H1 (cell line): ENCODE results near the gene TMEM120A. TPM values are rescaled to one million over a fixed set of nuclear protein-coding genes. Genes with fewer than 3 reads are reported as not detected.
"Not testable (repeated sequence)": the region's sequence is repeated elsewhere in the genome, so short reads cannot be mapped to it uniquely, and the experiment has no call there.

Experiments used
- CTCF ChIA-PET: fragments of 300-600 bp; sonication (Branson Sonifier 250); formaldehyde crosslinking; loops from one replicate; lab custom pipeline; 2021; ENCODE audit not compliant: partially characterized antibody; lab: Charles Lee
- POLR2A ChIA-PET: fragments of 300-600 bp; sonication (Branson Sonifier 250); formaldehyde crosslinking; loops from one replicate; lab custom pipeline; 2021; ENCODE audit warnings: inconsistent platforms; ENCODE audit not compliant: partially characterized antibody; lab: Charles Lee
- DNase-seq, 2 experiments: peaks; one replicate each; pipeline versions ENCODE4 v3.0.0 to v3.0.0-alpha.2; 2010 to 2022; ENCODE audit warnings: low spot score in 2 of 2, low read depth in 1 of 2, mixed read lengths in 1 of 2
- FAIRE-seq: peaks from 2 replicates; lab custom pipeline; 2011; peaks lifted over from hg19 to GRCh38; lab: Jason Lieb, UNC
- H2AFZ ChIP-seq: 2 replicates; pipeline ENCODE4 v1.8.1; 2012; ENCODE audit warnings: low read length, inconsistent platforms
- H2AK5ac ChIP-seq: 2 replicates; pipeline ENCODE4 v1.6.1; 2013; ENCODE audit warnings: low read depth, low read length
- H2BK120ac ChIP-seq: replicated peaks from 2 replicates; pipeline ENCODE3; 2013; ENCODE audit warnings: low read depth, low read length, inconsistent platforms
- H2BK12ac ChIP-seq: 2 replicates; pipeline ENCODE4 v1.6.1; 2013; ENCODE audit warnings: low read depth, low read length
- H2BK15ac ChIP-seq: 2 replicates; pipeline ENCODE4 v1.6.1; 2013; ENCODE audit warnings: low read length
- H2BK20ac ChIP-seq: 2 replicates; pipeline ENCODE4 v1.6.1; 2013; ENCODE audit warnings: low read length
- H2BK5ac ChIP-seq: 2 replicates; pipeline ENCODE4 v1.6.1; 2013; ENCODE audit warnings: low read depth, low read length
- H3K14ac ChIP-seq: 2 replicates; pipeline ENCODE4 v1.6.1; 2013; ENCODE audit warnings: inconsistent platforms; ENCODE audit not compliant: insufficient read length
- H3K18ac ChIP-seq: 2 replicates; pipeline ENCODE4 v1.6.1; 2013; ENCODE audit warnings: low read length; ENCODE audit errors: extremely low read depth
- H3K23ac ChIP-seq: 2 replicates; pipeline ENCODE4 v1.6.1; 2013; ENCODE audit warnings: inconsistent platforms; ENCODE audit not compliant: insufficient read length
- H3K23me2 ChIP-seq: 2 replicates; pipeline ENCODE4 v1.6.1; 2013; ENCODE audit warnings: low read depth, low read length
- H3K27ac ChIP-seq: 2 replicates; pipeline ENCODE4 v1.6.1; 2011; ENCODE audit warnings: low read depth, low read length, inconsistent platforms
- H3K27me3 ChIP-seq, 4 experiments: replicated peaks in 1 of 4; 1 replicate in 1 of 4; 2 replicates in 3 of 4; pipeline versions ENCODE4 v1.6.1 to v1.8.1; 2011 to 2013; ENCODE audit warnings: low read length in 3 of 4, mild to moderate bottlenecking in 3 of 4, inconsistent platforms in 2 of 4, mixed read lengths in 2 of 4, moderate library complexity in 1 of 4; ENCODE audit not compliant: control insufficient read depth in 3 of 4, insufficient read depth in 3 of 4; ENCODE audit errors: extremely low read depth in 1 of 4
- H3K36me3 ChIP-seq, 4 experiments: 2 replicates each; pipeline versions ENCODE4 v1.6.1 to v1.8.1; 2011 to 2013; ENCODE audit warnings: mild to moderate bottlenecking in 4 of 4, low read length in 3 of 4, moderate library complexity in 2 of 4, control low read depth in 1 of 4, inconsistent platforms in 1 of 4; ENCODE audit not compliant: insufficient read depth in 4 of 4, control insufficient read depth in 2 of 4
- H3K4ac ChIP-seq: replicated peaks from 2 replicates; pipeline ENCODE3; 2013; ENCODE audit warnings: low read length, low read depth, mixed read lengths, inconsistent platforms; ENCODE audit not compliant: insufficient read length
- H3K4me1 ChIP-seq, 4 experiments: replicated peaks in 1 of 4; 1 replicate in 1 of 4; 2 replicates in 3 of 4; pipeline versions ENCODE4 v1.6.1 to v1.8.1; 2011 to 2013; ENCODE audit warnings: low read length in 3 of 4, inconsistent platforms in 2 of 4, mixed read lengths in 1 of 4; ENCODE audit not compliant: insufficient read depth in 4 of 4, control insufficient read depth in 3 of 4
- H3K4me2 ChIP-seq, 2 experiments: 2 replicates each; pipeline versions ENCODE4 v1.6.1 to v1.8.1; 2011 to 2013; ENCODE audit warnings: low read depth in 2 of 2, low read length in 2 of 2, control low read depth in 1 of 2, inconsistent platforms in 1 of 2, mild to moderate bottlenecking in 1 of 2; ENCODE audit not compliant: insufficient read depth in 1 of 2
- H3K4me3 ChIP-seq, 4 experiments: fragments of 200-600, 300-600 bp in 1 of 4; sonication (generic), shearing (Covaris generic), sonication (Bioruptor Twin) in 1 of 4; 2 replicates each; pipeline versions ENCODE4 v1.5.1 to v1.8.1; 2011 to 2016; ENCODE audit warnings: low read length in 4 of 4, low read depth in 3 of 4, control low read depth in 2 of 4, inconsistent platforms in 2 of 4, mild to moderate bottlenecking in 2 of 4, mixed read lengths in 1 of 4, moderate library complexity in 1 of 4; ENCODE audit not compliant: insufficient read depth in 2 of 4; ENCODE audit errors: extremely low read depth in 1 of 4
- H3K56ac ChIP-seq: replicated peaks from 2 replicates; pipeline ENCODE3; 2013; ENCODE audit warnings: low read depth, mild to moderate bottlenecking, mixed read lengths, low read length, inconsistent platforms; ENCODE audit not compliant: insufficient read length
- H3K79me1 ChIP-seq: 2 replicates; pipeline ENCODE4 v1.6.1; 2013; ENCODE audit warnings: low read depth, low read length, control low read depth
- H3K79me2 ChIP-seq, 2 experiments: 2 replicates each; pipeline versions ENCODE4 v1.6.1 to v1.8.1; 2012 to 2013; ENCODE audit warnings: low read length in 2 of 2, mild to moderate bottlenecking in 2 of 2, inconsistent platforms in 1 of 2; ENCODE audit not compliant: insufficient read depth in 2 of 2, control insufficient read depth in 1 of 2
- H3K9ac ChIP-seq, 4 experiments: replicated peaks in 1 of 4; 1 replicate in 1 of 4; 2 replicates in 3 of 4; pipeline versions ENCODE4 v1.6.1 to v1.8.1; 2011 to 2013; ENCODE audit warnings: low read depth in 3 of 4, low read length in 3 of 4, control low read depth in 2 of 4, mild to moderate bottlenecking in 2 of 4, moderate library complexity in 2 of 4, inconsistent platforms in 1 of 4; ENCODE audit errors: extremely low read depth in 1 of 4
- H3K9me3 ChIP-seq, 2 experiments: 2 replicates each; pipeline versions ENCODE4 v1.6.1 to v1.8.1; 2012 to 2013; ENCODE audit warnings: mild to moderate bottlenecking in 2 of 2, moderate library complexity in 2 of 2, control low read depth in 1 of 2, inconsistent platforms in 1 of 2, low read depth in 1 of 2, low read length in 1 of 2, mixed read lengths in 1 of 2; ENCODE audit not compliant: insufficient read depth in 2 of 2
- H4K20me1 ChIP-seq, 2 experiments: replicated peaks in 1 of 2; 2 replicates each; pipeline versions ENCODE3 to v1.8.1; 2011 to 2013; ENCODE audit warnings: inconsistent platforms in 2 of 2, low read length in 2 of 2, mild to moderate bottlenecking in 1 of 2; ENCODE audit not compliant: insufficient read depth in 2 of 2, control insufficient read depth in 1 of 2
- H4K5ac ChIP-seq: 2 replicates; pipeline ENCODE4 v1.6.1; 2013; ENCODE audit warnings: low read length, low read depth, mixed read lengths, inconsistent platforms; ENCODE audit not compliant: insufficient read length
- H4K8ac ChIP-seq: 2 replicates; pipeline ENCODE4 v1.8.0; 2013; ENCODE audit warnings: mild to moderate bottlenecking, moderate library complexity, low read length, inconsistent platforms; ENCODE audit not compliant: insufficient read depth; ENCODE audit errors: extremely low read depth
- H4K91ac ChIP-seq: replicated peaks from 2 replicates; pipeline ENCODE3; 2013; ENCODE audit warnings: low read length, mixed read lengths, inconsistent platforms; ENCODE audit not compliant: insufficient read length
- WGBS, 2 experiments: shearing (Covaris generic) in 1 of 2; methylation state at CpG; one replicate each; pipeline versions ENCODE4 v1.1.6 to v1.1.7; 2013 to 2015; ENCODE audit warnings: low lambda C conversion rate in 2 of 2, mixed read lengths in 2 of 2, inconsistent platforms in 1 of 2, low coverage in 1 of 2, missing lambda C conversion rate in 1 of 2; ENCODE audit not compliant: insufficient replicate concordance in 2 of 2, insufficient coverage in 1 of 2, insufficient read length in 1 of 2; ENCODE audit errors: extremely low coverage in 1 of 2, missing lambda C conversion rate in 1 of 2; 5-methylcytosine and 5-hydroxymethylcytosine counted together
- polyA plus RNA-seq, 7 experiments: library from polyadenylated mRNA; depleted of rRNA in 3 of 7; stranded (reverse) in 5 of 7; unstranded in 2 of 7; fragments of >200 nt in 5 of 7; fragments of 200-250 nt in 2 of 7; gene quantifications; 1 replicate in 5 of 7; 2 replicates in 1 of 7; 4 replicates in 1 of 7; pipeline versions ENCODE4 v1.2.1 to v1.2.3, GENCODE V29; 2011 to 2013; ENCODE audit warnings: missing spikeins in 2 of 7, mixed read lengths in 2 of 7
- total RNA-seq: library from RNA; stranded (reverse); fragmentation: NEBNext Ultra II Directional; extraction: Animal tissue kit (Norgen Biotek cat#: 25700); gene quantifications from 2 replicates; pipeline ENCODE4 v1.2.1, GENCODE V29; 2021

The TMEM120A gene
- total and polyA plus RNA-seq, 2 of the 8 experiments (the other 6 are each of a cell fraction or from before 2014, with no cell fraction given): 15.6 to 49.9 TPM

GRCh38 chr7:76018520-76018919 lies 24.1 kb upstream of the TMEM120A start:
- H3K79me1 ChIP-seq, POLR2A ChIA-PET, H2BK5ac ChIP-seq, H3K14ac ChIP-seq, H3K23ac ChIP-seq, H4K8ac ChIP-seq, H3K9me3 ChIP-seq, H3K56ac ChIP-seq, H2BK20ac ChIP-seq, H2BK15ac ChIP-seq, H2AFZ ChIP-seq, H3K4me1 ChIP-seq, H3K27me3 ChIP-seq, H4K5ac ChIP-seq, H4K91ac ChIP-seq, H3K18ac ChIP-seq, H3K23me2 ChIP-seq, DNase-seq, H3K9ac ChIP-seq, H3K4me2 ChIP-seq, H3K4me3 ChIP-seq, H3K36me3 ChIP-seq, H2AK5ac ChIP-seq, H2BK120ac ChIP-seq, H4K20me1 ChIP-seq, H3K4ac ChIP-seq, FAIRE-seq, H2BK12ac ChIP-seq, H3K27ac ChIP-seq, H3K79me2 ChIP-seq: not testable (repeated sequence)
- WGBS, 2 experiments: 89% methylated on average over 4 of the region's 4 CpGs; no CpG with 5 or more reads in 1 of the 2 experiments
- CTCF ChIA-PET: interaction anchor here (0.6 to 5.3 kb wide), 6 partner anchors 10 to 153 kb away, joined by 3 to 57 read pairs (median 4); partner anchors contain the start of gene TMEM120A
